Fibroblast of skin of right biceps (primary cell): ENCODE results near the gene PROKR1.

Experiments used
- DNase-seq: peaks from one replicate; pipeline ENCODE4 v3.0.0-alpha.2; 2013

Gene PROKR1

DNA sequence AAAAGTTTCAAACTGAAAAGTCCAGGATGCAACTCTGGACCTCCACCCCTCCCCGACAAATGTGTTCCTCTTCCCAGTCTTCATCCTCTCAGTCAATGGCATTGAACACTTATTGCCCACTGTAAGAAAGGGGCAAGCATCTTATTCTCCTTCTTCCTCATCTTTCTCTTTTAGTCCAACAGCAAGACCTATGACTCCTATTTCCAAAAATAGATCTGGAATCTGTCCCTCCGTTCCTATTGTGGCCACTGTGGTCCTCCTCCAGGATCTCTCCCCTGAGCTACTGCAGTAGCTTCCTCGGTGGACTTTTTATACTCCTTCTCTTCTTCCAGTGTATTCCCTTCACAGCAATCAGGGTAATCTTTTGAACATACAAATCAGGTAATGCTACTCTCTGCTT lies 63.3 kb downstream of the PROKR1 start:
- DNase-seq: no peak
